NOMO-1 treated with dmso at 0.1 percent for 144 hours (cell line): Measurements from ENCODE around the gene PPFIA1.

Source experiments
- DNase-seq: peaks from one replicate; lab custom pipeline; 2025; ENCODE audit not compliant: unreplicated experiment; lab: John Stamatoyannopoulos, UW

PPFIA1 gene

DNA sequence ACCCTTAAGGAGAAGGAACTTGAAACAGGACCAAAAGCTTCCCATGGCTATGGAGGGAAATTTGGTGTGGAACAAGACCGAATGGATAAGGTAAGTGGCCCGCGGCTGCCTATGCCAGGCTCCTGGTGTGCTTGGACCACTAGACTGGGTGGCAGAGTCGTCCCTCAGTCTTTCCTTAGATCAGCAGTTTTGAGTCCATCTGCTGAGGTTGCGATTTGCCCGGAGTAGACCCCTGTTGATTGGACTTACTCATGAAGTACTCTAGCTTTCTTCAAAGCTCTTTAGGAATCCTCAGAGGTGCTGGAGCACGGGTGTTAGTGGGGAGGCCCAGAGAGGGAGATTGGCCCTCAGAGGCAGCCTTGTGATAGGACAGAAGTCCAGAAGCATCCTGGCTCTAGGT is 139.4 kb downstream of the PPFIA1 start:
- DNase-seq, result no peak

DNA sequence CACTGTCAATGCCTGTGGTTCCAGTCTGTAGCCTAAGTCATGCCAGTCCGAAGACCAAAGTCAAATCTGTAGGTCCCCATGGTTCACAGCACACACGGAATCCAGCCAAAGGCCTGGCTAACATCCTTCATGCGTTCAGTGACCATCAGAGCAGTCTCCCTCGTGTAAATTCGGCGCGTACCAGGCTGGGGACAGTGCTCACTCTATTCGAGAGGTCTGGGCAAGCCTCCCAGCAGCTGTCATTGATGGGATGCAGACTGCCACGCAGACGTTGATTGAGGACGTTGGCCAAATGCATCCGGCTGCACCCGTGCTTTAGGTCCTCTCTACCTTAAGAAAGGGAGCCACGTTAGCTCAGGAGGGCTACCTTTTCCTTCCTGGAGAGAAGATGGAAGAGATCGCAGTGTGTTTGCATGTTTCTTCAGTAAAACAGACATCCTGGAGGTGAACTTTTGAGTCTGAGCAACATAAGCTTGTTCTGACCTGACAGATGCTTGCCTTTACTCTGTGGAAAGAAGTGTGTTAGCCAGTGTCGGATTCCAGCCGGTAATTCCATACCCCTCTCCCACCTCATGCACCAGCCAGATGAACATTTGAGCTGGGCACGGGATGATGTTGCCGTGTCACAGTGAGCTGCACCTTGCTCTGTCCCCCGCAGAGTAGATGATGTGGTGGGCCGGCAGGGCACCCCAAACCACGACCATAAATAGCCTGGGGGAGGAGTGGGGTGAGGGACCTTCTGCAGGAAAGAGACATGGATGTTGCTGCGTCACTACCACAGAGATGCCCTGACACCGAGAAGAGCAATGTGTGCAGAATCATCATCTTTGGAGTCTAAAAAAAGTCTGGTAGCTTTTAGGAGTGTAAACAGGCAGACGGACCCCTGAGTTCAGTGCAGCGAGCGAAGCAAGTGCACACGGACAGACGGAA is 140.1 kb downstream of the PPFIA1 start:
- no peak for DNase-seq

DNA sequence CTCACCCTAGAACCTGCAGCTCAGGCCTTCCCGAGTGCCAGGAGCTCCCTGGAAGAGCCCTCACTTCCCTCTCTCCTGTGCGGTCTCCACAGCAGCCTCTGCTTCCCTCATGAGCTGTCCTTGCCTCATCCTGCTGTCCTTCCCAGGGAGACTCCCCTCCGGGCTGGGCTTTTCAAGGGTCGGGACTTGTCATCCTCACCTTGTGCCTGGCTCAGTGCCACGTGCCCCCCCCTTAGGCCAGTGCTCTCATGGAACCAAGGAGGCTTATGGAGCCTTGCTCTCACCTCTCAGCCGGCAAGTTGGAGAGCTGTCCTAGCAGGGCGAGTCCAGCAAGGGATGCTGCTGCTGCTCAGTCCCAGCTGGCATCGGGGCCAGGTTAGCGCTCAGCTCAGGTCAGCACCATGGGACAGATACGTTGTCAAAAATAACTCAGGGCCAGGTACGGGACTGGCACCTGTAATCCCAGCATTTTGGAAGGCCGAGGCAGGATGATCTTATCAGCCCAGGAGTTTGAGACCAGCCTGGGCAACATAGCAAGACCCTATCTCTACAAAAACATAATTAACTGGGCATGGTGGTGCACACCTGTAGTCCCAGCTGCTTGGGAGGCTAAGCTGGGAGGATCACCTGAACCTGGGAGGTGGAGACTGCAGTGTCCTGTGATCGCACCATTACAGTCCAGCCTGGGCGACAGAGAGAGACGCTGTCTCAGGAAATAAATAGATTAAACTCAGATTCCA is 141.4 kb downstream of the PPFIA1 start:
- DNase-seq, result no peak

DNA sequence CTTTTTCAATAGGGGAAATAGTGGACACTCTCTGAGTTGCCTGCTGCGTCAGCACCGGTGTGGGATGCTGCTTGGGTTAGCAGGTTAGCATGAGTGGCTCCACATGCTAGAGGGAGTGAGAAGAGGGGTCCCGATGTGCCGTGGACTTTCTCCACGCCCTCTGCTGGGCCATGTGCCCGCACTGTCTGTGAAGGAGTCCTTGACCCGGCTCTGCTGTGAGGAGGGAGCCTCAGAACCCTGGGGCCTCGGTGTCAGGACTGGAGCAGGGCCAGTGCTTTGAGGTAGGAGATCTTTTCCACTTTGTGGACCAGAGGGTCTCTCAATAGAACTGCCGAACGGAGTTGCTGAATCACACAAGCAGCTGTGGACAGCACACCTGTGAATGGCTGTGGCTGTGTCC is 142.7 kb downstream of the PPFIA1 start:
- no peak for DNase-seq

DNA sequence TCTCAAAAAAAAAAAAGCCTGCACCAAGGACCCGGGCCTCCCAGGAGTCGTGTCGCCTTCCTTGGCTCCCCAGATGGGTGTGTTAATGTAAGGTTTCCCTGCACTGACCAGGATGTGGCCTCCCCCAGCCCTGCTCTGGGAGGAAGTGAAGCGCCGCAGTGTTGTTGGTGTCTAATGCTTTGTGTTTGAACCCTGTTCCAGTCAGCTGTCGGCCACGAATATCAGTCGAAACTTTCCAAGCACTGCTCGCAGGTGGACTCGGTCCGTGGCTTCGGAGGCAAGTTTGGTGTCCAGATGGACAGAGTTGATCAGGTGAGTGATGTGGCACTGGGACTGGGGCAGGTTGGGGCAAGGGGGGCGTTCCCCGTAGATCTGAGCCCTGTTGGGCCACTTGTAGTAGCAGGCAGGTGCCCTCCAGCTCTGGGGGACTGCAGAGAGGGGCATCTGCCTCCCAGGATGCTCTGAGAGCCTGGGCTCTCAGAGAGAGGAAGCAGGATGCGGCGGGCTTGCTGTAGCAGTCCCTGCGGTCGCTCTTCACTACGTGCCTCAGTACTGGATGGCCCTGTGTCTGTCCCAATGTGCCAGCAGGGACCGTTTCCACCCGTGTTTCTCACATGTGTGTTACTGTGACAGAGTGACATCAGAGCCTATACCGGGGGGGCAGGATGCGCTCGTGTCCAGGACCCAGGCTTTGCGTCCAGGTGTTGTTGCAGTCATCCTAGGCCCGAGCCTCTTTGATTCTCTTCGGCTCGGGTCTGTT is 144.0 kb downstream of the PPFIA1 start:
- no peak for DNase-seq

DNA sequence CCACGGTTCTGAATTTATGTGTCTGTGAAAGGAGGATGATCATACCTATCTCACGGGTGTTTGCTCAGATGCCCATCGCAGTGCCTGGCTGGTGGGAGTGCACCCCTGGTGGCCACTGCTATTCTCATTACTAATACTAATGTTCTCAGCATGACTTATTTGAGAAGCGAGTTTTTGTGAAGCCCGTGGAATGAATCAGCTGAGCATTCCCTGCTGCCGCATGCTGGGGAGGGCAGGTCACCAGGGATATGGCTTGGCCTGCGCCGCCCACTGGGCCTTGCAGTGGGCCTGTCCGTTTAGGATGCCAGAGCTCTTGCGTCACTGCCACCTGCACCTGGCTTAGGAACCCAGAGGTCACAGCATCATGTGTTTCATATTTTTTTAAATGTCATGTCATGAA is 144.7 kb downstream of the PPFIA1 start:
- DNase-seq, result no peak

DNA sequence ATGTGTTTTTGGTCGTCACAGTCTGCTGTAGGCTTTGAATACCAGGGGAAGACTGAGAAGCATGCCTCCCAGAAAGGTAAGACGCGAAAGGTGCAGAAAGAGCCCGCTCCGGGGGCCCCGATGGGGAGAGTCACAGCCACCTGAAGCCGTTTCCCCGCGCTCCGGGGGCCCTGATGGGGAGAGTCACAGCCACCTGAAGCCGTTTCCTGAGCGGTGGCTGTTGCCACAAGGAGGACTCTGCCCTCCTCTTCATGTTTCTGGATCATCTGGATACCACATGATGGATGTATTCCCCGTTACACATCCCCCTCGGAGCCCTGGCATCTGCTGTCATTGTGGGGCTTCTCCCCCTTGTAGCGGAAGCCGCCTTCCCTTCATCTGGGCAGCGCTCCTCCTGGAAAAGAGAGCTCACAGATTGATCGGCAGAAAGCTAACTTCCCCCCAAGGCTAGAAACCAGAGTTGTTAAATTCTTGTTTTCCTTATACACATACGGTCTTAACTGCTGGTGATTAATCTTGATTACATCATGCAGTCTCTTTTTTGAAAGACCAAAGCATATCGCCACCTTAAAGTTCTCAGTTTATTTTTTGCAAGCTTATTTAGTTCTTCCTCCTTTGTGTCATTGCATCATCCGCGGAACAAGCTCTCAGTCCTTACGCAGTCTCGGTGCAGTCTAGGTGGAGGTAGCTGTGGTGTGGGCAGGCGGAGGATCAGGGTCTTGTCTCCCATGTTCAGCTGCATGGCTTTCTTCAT is 145.3 kb downstream of the PPFIA1 start:
- peak; percentile 77 for DNase-seq

DNA sequence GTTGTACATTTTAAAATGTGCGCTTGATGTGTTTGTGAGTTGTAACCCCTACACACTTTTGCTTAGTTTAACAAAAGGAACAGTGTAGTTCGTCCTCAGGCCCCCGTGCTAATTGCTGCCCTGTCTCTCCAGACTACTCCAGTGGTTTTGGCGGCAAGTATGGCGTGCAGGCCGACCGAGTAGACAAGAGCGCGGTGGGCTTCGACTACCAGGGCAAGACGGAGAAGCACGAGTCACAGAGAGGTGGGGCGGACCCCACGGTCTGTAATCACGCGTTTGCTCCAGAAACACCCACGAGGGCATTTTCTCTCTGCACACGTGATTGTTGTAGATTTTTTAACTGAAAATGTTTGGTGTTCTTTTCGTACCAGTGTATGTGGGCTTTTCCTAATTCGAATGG is 146.4 kb downstream of the PPFIA1 start:
- no peak for DNase-seq

DNA sequence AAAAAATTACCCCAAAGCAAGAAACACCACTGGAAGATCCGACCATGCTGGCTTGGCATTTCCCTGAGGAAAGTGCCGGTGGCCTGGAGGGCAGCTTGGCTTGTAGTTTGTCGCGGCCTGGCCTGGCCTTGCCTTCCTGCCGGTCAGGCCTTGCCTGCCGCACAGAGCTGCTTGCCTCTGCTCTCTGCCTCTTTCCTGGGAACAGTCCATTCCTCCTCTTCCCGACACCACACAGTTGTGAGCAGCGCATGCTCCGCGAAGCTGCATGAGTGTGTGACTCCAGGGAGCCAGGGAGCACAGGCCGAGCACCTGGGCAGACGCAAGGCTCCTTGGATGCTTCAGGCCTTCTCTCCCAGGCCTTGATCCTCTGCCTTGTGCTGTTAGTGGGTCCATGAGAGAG is 147.6 kb downstream of the PPFIA1 start:
- DNase-seq, result no peak

DNA sequence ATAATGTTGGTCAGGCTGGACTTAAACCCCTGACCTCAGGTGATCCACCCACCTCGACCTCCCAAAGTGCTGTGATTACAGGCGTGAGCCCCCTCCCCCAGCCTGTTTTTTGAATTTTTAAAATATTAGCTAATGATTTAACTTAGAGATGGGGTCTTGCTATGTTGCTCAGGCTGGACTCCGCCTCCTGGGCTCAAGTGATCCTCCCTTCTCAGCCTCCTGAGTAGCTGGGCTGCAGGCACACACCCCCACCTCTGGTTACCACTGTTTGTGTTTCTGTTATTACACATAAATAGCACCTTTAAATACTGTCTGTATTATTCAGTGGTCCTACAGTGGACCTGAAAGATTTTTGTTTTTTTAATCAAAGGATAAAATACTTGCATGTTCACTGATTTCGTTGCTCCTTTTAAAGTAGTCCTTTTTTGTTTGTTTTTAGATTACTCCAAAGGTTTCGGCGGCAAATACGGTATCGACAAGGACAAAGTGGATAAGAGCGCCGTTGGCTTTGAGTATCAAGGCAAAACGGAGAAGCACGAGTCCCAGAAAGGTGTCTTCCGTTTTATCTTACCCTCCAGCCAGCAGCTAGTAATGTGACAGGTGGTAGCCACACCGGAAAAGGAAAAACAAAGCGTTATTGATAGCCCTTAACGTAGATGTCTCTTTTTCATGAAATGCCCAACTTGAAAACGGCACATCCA is 149.0 kb downstream of the PPFIA1 start:
- DNase-seq, result no peak

DNA sequence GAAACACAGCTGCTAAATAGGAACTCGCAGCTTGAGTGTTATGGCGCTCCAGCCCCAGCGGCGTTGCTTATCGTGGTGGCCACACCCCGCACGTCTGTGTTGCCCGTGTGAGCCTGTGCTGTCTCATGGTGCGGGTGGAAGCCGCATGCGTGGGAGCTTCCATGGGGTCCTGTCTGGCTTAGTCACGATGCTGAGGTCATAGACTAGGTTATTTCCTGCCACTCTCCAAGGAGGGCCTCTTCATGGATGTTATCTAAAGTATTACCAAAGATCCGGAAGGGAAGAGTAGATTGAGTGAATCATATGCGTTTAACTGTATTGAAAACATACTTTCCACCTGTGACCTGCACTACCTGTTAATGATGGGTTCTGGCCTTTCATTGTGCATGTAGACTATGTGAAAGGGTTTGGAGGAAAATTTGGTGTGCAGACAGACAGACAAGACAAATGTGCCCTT is 149.5 kb downstream of the PPFIA1 start:
- DNase-seq, result no peak

DNA sequence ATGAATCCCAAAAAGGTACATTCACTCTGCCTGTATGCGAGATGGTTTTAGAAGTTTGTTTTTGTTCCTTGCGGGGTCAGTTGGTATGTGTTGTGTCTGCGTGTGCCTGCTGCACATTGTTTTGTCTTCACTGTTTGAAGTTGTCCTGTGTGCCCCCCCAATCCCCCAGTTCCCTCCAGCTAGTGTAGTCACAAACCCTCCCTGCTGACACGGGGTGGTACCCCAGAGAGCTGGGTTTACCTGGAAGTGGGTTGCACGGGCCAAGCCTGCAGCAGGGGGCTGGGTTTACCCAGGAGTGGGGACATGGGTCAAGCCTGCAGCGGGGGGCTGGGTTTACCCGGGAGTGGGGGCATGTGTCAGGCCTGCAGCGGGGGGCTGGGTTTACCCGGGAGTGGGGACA is 150.0 kb downstream of the PPFIA1 start:
- DNase-seq, result no peak

DNA sequence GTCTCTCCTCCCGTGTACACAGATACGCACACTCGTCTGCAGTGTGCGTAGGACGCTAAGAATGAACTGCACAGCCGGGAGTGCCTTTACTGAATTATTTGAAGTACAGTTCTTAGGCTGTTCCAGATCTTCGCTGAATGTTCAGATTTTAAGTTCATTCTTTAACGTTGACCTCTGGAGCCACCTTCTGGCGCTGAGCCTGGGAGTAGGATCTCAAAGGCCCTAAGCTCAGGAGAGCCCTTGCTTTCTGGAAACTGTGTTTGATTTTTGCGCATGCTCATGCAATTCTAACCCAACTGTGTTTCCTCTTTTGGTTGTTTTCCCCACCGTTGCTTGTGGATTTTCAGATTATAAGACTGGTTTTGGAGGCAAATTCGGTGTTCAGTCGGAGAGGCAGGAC is 150.6 kb downstream of the PPFIA1 start:
- DNase-seq, result no peak

DNA sequence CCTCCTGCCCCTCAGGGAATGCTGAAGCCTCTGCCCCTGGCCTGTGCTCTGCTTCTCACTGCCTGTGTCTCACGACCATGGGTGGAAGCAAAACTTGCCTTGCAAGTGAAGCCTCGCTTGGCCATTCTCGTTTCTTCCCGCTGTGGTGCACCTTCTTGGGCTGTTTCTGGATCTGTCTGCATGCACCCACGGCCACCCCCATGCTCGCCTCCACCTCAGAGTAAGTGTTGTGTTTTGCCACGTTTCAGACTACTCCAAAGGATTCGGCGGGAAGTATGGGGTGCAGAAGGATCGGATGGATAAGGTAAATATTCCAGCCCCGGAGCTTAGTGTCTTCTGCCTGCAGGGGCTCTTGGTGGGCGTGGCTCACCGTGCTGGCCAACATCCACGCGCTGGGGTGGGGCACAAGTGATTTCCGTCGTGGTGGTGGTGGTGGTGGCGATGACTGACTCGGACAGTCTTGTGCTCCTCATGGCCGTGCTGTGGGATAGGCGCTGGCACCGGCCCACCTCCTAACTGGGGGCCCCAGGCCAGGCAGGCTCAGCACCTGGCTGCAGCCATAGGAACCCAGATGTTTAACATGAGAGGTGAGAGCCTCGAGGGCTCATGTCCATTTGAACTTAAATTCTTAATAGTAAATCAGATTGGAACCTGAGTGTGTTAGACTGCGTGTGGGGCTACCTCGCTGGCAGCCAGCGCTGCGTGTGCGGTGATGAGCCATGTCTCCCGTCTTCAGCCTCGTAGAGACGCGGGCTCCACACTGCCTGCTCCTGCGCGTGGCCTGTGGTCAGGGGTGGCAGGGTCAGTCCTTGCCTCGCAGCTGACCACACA is 152.4 kb downstream of the PPFIA1 start:
- DNase-seq, result no peak

DNA sequence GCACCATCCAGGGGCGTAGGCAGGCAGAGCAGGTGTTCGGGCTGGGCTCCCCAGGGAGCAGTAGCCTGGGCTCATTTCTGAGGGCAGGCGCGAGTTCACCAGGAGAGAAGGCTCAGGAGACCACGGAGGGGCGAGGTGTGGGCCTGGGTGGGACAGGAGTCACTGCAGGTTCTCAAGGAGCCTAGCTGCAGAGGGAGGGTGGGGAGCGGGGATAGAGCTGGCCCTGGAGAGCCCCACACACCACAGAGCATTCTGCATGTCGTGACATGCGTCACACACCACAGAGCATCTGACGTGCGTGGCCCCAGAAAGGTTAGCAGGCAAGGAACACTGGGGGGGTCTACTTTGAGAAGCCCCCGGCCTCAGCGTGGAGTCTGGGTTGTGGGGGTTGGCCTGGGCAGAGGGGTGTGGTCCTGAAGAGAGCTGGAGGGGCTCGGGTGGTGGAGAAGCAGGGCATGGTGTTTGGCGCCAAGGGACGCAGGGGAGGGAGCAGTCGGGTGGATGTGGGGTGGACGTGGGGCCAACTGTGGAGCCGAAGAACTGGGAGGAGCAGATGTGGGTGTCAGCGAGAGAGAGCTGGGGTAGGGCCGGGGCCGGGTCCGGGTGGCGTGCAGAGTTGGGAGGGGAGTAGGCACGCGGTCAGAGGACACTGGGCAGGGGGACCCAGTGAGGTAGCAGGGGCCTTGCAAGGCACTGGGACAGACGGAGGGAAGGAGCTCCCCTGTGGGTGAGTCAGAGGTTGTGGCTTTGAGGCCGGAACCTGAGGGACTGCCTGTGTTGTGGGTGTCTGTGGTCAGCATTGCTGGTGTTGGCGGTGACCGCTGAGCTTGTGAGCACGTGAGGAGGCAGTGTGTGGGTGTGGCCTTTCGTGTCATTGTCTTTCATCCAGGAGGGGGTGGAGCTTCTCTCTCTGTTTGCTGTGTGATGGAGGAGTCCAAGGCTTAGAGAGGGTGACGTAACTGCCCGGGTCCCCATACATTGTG is 153.3 kb downstream of the PPFIA1 start:
- DNase-seq, result peak; percentile 67

DNA sequence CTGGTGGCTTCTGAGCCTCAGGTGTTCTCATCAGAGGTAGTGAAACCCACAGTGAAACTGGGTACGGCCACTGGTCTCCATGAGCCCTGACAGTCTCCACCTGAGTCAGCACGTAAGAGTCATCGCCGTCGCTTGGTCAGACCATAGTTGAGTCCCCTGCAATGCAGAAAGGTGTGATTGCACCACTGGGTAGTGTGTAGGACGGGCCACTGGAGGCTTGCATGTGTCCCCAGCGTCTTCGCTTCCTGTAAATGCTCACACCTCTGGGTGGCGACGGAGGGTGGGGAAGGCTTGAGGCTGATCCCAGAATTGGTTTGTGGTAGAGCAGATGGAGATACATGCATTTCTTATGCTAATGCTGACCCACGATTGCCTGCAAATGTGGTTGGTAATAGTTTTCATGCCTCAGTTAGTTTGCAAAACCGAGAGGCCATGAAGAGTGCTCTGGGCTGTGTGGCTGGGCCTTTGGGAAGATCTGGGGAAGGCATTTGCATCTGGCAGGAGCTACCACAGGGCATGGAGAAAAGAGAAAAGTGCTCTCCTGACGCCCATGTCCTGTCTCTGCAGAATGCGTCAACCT is 154.4 kb downstream of the PPFIA1 start:
- DNase-seq, result no peak

DNA sequence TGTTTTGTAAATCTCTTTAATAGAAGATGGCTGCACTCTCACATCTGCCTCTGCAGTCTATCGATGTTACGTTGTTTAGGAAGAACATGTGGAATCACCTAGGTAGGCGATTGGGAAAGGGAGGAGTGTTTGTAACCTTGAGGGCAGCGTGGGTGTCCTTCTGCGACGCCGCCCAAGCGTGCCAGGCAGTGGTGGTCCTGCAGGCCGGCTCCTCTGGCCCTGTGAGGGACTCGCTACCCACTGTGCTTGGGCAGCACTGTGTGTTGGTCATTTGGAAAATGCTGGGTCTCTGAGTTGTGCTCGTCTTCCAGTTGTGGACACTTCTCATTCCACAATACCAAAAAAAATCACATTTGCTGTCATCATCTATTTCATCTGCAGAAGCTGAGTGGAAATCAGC is 156.9 kb downstream of the PPFIA1 start:
- DNase-seq, result no peak
